Activated CD8-positive, alpha-beta memory T cell treated with anti-CD3 and anti-CD28 coated beads, Interleukin-2, amount 50 U/mL, for 24 hours (primary cell): ENCODE data around the gene BEX2.
"Not testable (repeated sequence)": the region's sequence is repeated elsewhere in the genome, so short reads cannot be mapped to it uniquely, and the experiment has no call there.

Source experiments
- DNase-seq: peaks from one replicate; pipeline ENCODE4 v3.0.0-alpha.2; 2020; ENCODE audit errors: extremely low read depth

The BEX2 gene

GRCh38 chrX:103310555-103311398, at the start of gene BEX2:
Gene BEX2, minus strand, starts transcription at chrX:103310990. Its CDS starts 1,014 bp downstream, at chrX:103309976.
- peak; percentile 29 for DNase-seq

GRCh38 chrX:103360092-103360491, 49.3 kb upstream of the BEX2 start:
- no peak for DNase-seq

- DNase-seq: not testable (repeated sequence)
Measured at GRCh38 chrX:103359605-103360004, 48.8 kb upstream of the BEX2 start.

GRCh38 chrX:103357871-103358270, 47.1 kb upstream of the BEX2 start:
- no peak for DNase-seq

GRCh38 chrX:103356858-103357257, 46.1 kb upstream of the BEX2 start:
- no peak for DNase-seq

- no peak for DNase-seq
Measured at GRCh38 chrX:103356130-103356798, 45.5 kb upstream of the BEX2 start, which contains the start of gene TCEAL9. Gene TCEAL9, plus strand, starts transcription at chrX:103356506. Its CDS starts 1,179 bp downstream, at chrX:103357685.

- DNase-seq: no peak
Measured at GRCh38 chrX:103347682-103348397, 37.0 kb upstream of the BEX2 start.

- no peak for DNase-seq
Measured at GRCh38 chrX:103344606-103345005, 33.8 kb upstream of the BEX2 start.

GRCh38 chrX:103343105-103343504, 32.3 kb upstream of the BEX2 start:
- DNase-seq: no peak

- no peak for DNase-seq
Measured at GRCh38 chrX:103338663-103339062, 27.9 kb upstream of the BEX2 start.

- no peak for DNase-seq
Measured at GRCh38 chrX:103330681-103331288, 20.0 kb upstream of the BEX2 start.

- DNase-seq: no peak
Measured at GRCh38 chrX:103329991-103330390, 19.2 kb upstream of the BEX2 start, which contains the start of gene TCEAL7. Gene TCEAL7, plus strand, starts transcription at chrX:103330239. Its CDS starts 1,165 bp downstream, at chrX:103331404.

- DNase-seq: no peak
Measured at GRCh38 chrX:103311399-103311780, 600 bp upstream of the BEX2 start.

GRCh38 chrX:103309860-103310554, 783 bp downstream of the BEX2 start:
- DNase-seq: no peak

GRCh38 chrX:103305666-103306065, 5.1 kb downstream of the BEX2 start:
- not testable (repeated sequence) for DNase-seq

GRCh38 chrX:103304705-103305104, 6.1 kb downstream of the BEX2 start:
- DNase-seq: no peak

- DNase-seq: no peak
Measured at GRCh38 chrX:103293118-103293517, 17.7 kb downstream of the BEX2 start.

- DNase-seq: no peak
Measured at GRCh38 chrX:103279624-103280023, 31.2 kb downstream of the BEX2 start.

GRCh38 chrX:103276581-103277002, 34.2 kb downstream of the BEX2 start, which contains the start of gene TCEAL5:
Gene TCEAL5, minus strand, starts transcription at chrX:103276750. Its CDS starts 2,187 bp downstream, at chrX:103274563.
- DNase-seq: no peak

GRCh38 chrX:103275947-103276567, 34.7 kb downstream of the BEX2 start:
- no peak for DNase-seq

- DNase-seq: no peak
Measured at GRCh38 chrX:103274284-103274683, 36.5 kb downstream of the BEX2 start.
